ENCODE data around the gene ZNF845. TPM values are rescaled to one million over a fixed set of nuclear protein-coding genes. Genes with fewer than 3 reads are reported as not detected.

Gene ZNF845
- total and polyA plus RNA-seq, 10 of the 15 experiments (the other 5 are each of a cell fraction or from before 2014, with no cell fraction given): 0.58 to 8.2 (median 4.1) TPM

GRCh38 chr19:53381376-53381775 is 47.8 kb downstream of the ZNF845 start:
- SMC1A ChIA-PET (ENCODE audit: uncharacterized antibody, unreplicated experiment): interaction anchor here (1.0 kb wide), 1 partner anchor 43 kb away, joined by 3 read pairs; no protein-coding TSS in a partner anchor
- Histone ChIP-seq H3K27ac (ENCODE audit: control insufficient read depth, insufficient read depth) (no peak overlapping the region), H3K79me2 (ENCODE audit: control insufficient read depth, insufficient read depth, low read length) (no peaks in the 10 kb centered on the region), H3K9me3 (replicated peaks; ENCODE audit: control insufficient read depth, insufficient read depth, low read length) (peaks cover 33% of the 10 kb centered on the region), H3K4me1 (ENCODE audit: control insufficient read depth, insufficient read depth, low read length) (no peaks in the 10 kb centered on the region), H3K36me3 (ENCODE audit: control insufficient read depth in 2 of 2, insufficient read depth in 2 of 2, low read length in 1 of 2) (peaks cover 0 to 15% of the 10 kb centered on the region in 2 experiments; a peak in 1 of 4 replicates), H2AFZ (ENCODE audit: control insufficient read depth, low read depth, low read length) (no peak overlapping the region), H3K9ac (ENCODE audit: control insufficient read depth, insufficient read depth, low read length) (no peak overlapping the region), H3K4me2 (ENCODE audit: control insufficient read depth, insufficient read depth) (no peak overlapping the region), H4K20me1 (ENCODE audit: control insufficient read depth, insufficient read depth) (no peaks in the 10 kb centered on the region), H3K4me3 (no peak overlapping the region), H3K27me3 (replicated peaks in 1 of 2; ENCODE audit: control insufficient read depth in 2 of 2, insufficient read depth in 2 of 2, low read length in 1 of 2) (no peaks in the 10 kb centered on the region)
- DNase-seq (ENCODE audit: low read depth, low spot score) (no peak), FAIRE-seq (no peak), ATAC-seq (no peak)
- RAD21 ChIA-PET (ENCODE audit: unreplicated experiment): no interaction called here
- in situ Hi-C loops (cut with MboI) (no loop called here), intact Hi-C loops (cut with micrococcal nuclease; ENCODE audit: unreplicated experiment) (no loop called here)
- no TSS peak for BruUV-seq (replicated peaks)
- CTCF ChIA-PET: no interaction called here
- TF ChIP-seq CHD4 (IDR thresholded peaks at IDR 0.05): no peak
- TF ChIP-seq NFYB (IDR thresholded peaks at IDR 0.05; ENCODE audit: insufficient read depth, low read depth, low read length): no peak
- TF ChIP-seq NR2C2 (IDR thresholded peaks at IDR 0.05; ENCODE audit: borderline replicate concordance, control insufficient read depth, insufficient read length, low read depth): no peak
- no peak for TF ChIP-seq HDAC2 (IDR thresholded peaks at IDR 0.05)
- TF ChIP-seq ZBTB4 (CRISPR knock-in tag; IDR thresholded peaks at IDR 0.05): no peak
- TF ChIP-seq GATAD2B (conservative IDR thresholded peaks at IDR 0.05; ENCODE audit: low read depth): no peak
- TF ChIP-seq USF1 (IDR thresholded peaks at IDR 0.05; ENCODE audit: borderline replicate concordance, extremely low read length, insufficient read depth, low read depth, low read length): no peak
- TF ChIP-seq SMC3 (IDR thresholded peaks at IDR 0.05; ENCODE audit: borderline replicate concordance, low read length): no peak
- no peak for TF ChIP-seq NBN (IDR thresholded peaks at IDR 0.05)
- no peak for TF ChIP-seq ZNF274 (IDR thresholded peaks at IDR 0.05; ENCODE audit: insufficient read depth, insufficient read length)
- no peak for TF ChIP-seq RELB (IDR thresholded peaks at IDR 0.05; ENCODE audit: low read depth)
- POLR2A ChIA-PET: no interaction called here
- 98% methylated on average over 3 of the region's 3 CpGs for WGBS (ENCODE audit: insufficient coverage, insufficient replicate concordance, low lambda C conversion rate, missing lambda C conversion rate)

All from GM12878 (cell line).